Mammary epithelial cell (primary cell): ENCODE results near the gene OR13C9.

Source experiments
- CTCF ChIP-seq, 2 donors: IDR thresholded peaks in 1 of 2; conservative IDR thresholded peaks in 1 of 2; 2 replicates each; pipeline ENCODE4 v1.5.1; 2011 to 2012; ENCODE audit warnings: inconsistent platforms in 2 of 2, low read length in 2 of 2, mild to moderate bottlenecking in 2 of 2, control low read depth in 1 of 2, low read depth in 1 of 2; ENCODE audit not compliant: insufficient read depth in 1 of 2; ENCODE audit errors: extremely low read depth in 1 of 2
- EZH2 ChIP-seq: IDR thresholded peaks from 2 replicates; pipeline ENCODE4 v1.6.1; 2012; ENCODE audit warnings: low read length, inconsistent platforms, borderline replicate concordance

GRCh38 chr9:104589626-104590025 lies 28.4 kb downstream of the OR13C9 start:
- TF ChIP-seq CTCF (conservative IDR thresholded peaks at IDR 0.05 in 1 of 2, IDR thresholded peaks at IDR 0.05 in 1 of 2; ENCODE audit: extremely low read depth in 1 of 2, insufficient read depth in 1 of 2, low read depth in 1 of 2, low read length in 2 of 2), result no peak
- TF ChIP-seq EZH2, result no peak
